ENCODE measurements around the gene FFAR2. TPM values are rescaled to one million over a fixed set of nuclear protein-coding genes. Genes with fewer than 3 reads are reported as not detected.

The FFAR2 gene
- total and polyA plus RNA-seq, 2 donors (not counting 3 experiments of a cell fraction or from before 2014, with no cell fraction given): not detected

DNA sequence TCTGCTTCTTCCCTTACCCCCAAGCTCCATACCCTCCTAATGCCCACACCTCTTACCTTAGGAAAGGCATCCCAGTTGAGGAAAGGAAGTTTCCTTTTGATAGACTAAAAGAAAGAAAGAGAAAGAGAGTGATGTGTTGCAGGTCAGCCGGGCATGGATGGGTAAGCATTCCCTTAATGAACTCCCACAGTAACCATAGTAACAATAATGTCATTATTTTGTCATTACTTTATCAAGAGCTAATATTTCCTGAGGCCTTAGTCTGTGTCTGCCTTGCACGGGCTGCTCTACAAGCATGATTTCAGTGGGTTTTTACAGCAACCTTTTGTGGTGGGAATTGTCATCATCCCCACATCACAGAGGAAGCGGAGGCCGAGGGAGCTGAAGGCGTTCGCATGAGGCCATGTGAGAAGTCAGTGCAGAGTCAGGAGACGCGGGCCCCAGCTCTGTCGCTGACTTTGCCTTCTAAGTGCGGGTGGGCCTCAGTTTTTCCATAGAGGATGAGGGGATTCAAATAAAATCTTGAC lies 39.7 kb downstream of the FFAR2 start:
- Histone ChIP-seq H4K20me1 (replicated peaks; ENCODE audit: control insufficient read depth, extremely low read depth, insufficient read depth, low read length) (no peaks in the 10 kb centered on the region), H3K27me3 (ENCODE audit: control insufficient read depth in 2 of 2, insufficient read depth in 2 of 2, low read length in 2 of 2) (no peaks in the 10 kb centered on the region), H3K36me3 (ENCODE audit: control insufficient read depth in 2 of 2, extremely low read depth in 1 of 2, insufficient read depth in 2 of 2, low read length in 2 of 2) (no peaks in the 10 kb centered on the region), H3K9me3 (replicated peaks; ENCODE audit: control insufficient read depth, insufficient read depth, low read length) (no peaks in the 10 kb centered on the region), H3K4me3 (replicated peaks in 1 of 3; ENCODE audit: insufficient read depth in 1 of 3, low read depth in 1 of 3, low read length in 3 of 3) (no peak overlapping the region), H3K79me2 (ENCODE audit: control insufficient read depth, insufficient read depth, low read length) (no peaks in the 10 kb centered on the region), H3K4me1 (ENCODE audit: control insufficient read depth, extremely low read depth, insufficient read depth, low read length) (no peaks in the 10 kb centered on the region), H3K4me2 (ENCODE audit: insufficient read depth, low read length) (no peak overlapping the region), H3K9ac (replicated peaks; ENCODE audit: extremely low read depth, insufficient read depth, low read length) (no peak overlapping the region), H3K27ac (ENCODE audit: insufficient read depth, low read depth, low read length) (no peak overlapping the region), H2AFZ (ENCODE audit: low read depth, low read length) (no peak overlapping the region), H3K9me1 (replicated peaks; ENCODE audit: control insufficient read depth, extremely low read depth, insufficient read depth, low read length) (no peaks in the 10 kb centered on the region)
- BruUV-seq (replicated peaks): no TSS peak
- intact Hi-C loops (cut with micrococcal nuclease): no loop called here
- FAIRE-seq: no peak
- no peak for DNase-seq (ENCODE audit: low read depth, low spot score)
- ChIA-PET CTCF (interaction anchor here (0.7 to 1.8 kb wide), 2 partner anchors 14 to 134 kb away, joined by 3 to 6 read pairs; no protein-coding TSS in a partner anchor), POLR2A (no interaction called here)
- dilution Hi-C loops (cut with MboI; ENCODE audit: extremely low pct_ligation_motif_present, low sequenced_read_pairs): no loop called here
- TF ChIP-seq, protein P1, sequence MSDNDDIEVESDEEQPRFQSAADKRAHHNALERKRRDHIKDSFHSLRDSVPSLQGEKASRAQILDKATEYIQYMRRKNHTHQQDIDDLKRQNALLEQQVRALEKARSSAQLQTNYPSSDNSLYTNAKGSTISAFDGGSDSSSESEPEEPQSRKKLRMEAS (IDR thresholded peaks at IDR 0.05; ENCODE audit: insufficient read depth, insufficient read length): no peak
- TF ChIP-seq GATA2 (IDR thresholded peaks at IDR 0.05; ENCODE audit: insufficient read depth, insufficient read length, low read depth, low read length) (no peak), POLR2A (IDR thresholded peaks at IDR 0.05; ENCODE audit: low read depth, low read length) (no peak), FOS (IDR thresholded peaks at IDR 0.05; ENCODE audit: borderline replicate concordance, insufficient read depth, low read length) (no peak), POLR2AphosphoS5 (IDR thresholded peaks at IDR 0.05; ENCODE audit: insufficient read depth, low read depth, low read length) (no peak), EZH2 (IDR thresholded peaks at IDR 0.05; ENCODE audit: borderline replicate concordance, low read depth, low read length, severe bottlenecking) (no peak), JUN (IDR thresholded peaks at IDR 0.05; ENCODE audit: borderline replicate concordance, insufficient read depth, insufficient read length, low read depth) (no peak), MYC (IDR thresholded peaks at IDR 0.05; ENCODE audit: low read depth, low read length) (no peak)
- TF ChIP-seq, protein P2, sequence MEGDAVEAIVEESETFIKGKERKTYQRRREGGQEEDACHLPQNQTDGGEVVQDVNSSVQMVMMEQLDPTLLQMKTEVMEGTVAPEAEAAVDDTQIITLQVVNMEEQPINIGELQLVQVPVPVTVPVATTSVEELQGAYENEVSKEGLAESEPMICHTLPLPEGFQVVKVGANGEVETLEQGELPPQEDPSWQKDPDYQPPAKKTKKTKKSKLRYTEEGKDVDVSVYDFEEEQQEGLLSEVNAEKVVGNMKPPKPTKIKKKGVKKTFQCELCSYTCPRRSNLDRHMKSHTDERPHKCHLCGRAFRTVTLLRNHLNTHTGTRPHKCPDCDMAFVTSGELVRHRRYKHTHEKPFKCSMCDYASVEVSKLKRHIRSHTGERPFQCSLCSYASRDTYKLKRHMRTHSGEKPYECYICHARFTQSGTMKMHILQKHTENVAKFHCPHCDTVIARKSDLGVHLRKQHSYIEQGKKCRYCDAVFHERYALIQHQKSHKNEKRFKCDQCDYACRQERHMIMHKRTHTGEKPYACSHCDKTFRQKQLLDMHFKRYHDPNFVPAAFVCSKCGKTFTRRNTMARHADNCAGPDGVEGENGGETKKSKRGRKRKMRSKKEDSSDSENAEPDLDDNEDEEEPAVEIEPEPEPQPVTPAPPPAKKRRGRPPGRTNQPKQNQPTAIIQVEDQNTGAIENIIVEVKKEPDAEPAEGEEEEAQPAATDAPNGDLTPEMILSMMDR (IDR thresholded peaks at IDR 0.05; ENCODE audit: extremely low read depth in 1 of 2, insufficient read depth in 1 of 2, low read depth in 1 of 2, low read length in 2 of 2): no peak
